HG02885 (cell line): ENCODE results near the gene IL20.
A peak's percentile ranks its signal among the peaks of the same experiment; 100 is the strongest.

Experiments
- ATAC-seq: cut with Tn5 transposase; IDR thresholded peaks from one replicate; pipeline ENCODE4 v1.9.1; 2021; ENCODE audit warnings: mild to moderate bottlenecking; ENCODE audit not compliant: unreplicated experiment, poor library complexity

The IL20 gene

GRCh38 chr1:206898089-206898914, 32.9 kb downstream of the IL20 start:
- ATAC-seq, result no peak

DNA sequence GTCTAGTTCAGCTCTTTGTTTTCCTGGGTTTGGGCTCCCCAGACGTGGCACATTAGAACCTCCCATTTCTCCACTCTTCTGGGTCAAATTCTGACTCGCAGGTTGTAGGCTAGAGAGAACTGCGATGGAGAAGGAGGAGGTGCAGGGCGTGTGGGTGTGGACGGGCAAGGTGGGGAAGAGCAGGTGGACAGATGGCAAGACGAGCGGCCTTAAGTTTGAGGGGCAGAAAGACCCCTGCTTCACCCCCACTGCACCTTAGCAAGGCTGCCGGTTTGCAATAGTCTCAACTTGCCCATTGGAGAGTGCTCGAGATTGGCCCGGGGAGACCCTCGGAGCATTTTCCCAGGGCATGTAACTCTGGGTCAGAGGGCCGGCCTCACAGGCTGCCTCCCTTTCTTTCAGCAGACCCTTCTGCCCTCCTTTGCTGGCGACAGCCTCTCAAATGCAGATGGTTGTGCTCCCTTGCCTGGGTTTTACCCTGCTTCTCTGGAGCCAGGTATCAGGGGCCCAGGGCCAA, 33.5 kb downstream of the IL20 start:
- ATAC-seq, result no peak

GRCh38 chr1:206899717-206900116, 34.3 kb downstream of the IL20 start:
- ATAC-seq, result no peak

DNA sequence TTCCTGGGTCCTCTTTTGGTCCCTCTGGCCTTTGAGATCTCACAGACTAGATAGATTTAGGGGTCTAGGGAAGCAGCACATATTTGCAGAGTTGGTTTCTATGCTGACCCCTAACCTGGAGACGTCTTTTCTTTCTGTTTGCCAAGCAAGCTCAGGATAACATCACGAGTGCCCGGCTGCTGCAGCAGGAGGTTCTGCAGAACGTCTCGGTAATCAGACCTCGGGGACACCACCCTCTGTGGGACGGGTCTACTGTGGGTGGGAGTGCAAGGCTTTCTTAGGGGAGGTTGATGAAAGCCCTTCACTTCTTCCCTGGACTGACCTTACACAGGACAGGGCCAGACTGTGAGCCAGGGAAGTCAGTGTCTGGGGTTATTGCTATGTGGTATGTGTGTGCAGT, 34.7 kb downstream of the IL20 start:
- no peak for ATAC-seq

- ATAC-seq, result no peak
These were observed 36.5 kb downstream of the IL20 start for GRCh38 chr1:206901944-206902343.

GRCh38 chr1:206902702-206903101, 37.3 kb downstream of the IL20 start:
- no peak for ATAC-seq

DNA sequence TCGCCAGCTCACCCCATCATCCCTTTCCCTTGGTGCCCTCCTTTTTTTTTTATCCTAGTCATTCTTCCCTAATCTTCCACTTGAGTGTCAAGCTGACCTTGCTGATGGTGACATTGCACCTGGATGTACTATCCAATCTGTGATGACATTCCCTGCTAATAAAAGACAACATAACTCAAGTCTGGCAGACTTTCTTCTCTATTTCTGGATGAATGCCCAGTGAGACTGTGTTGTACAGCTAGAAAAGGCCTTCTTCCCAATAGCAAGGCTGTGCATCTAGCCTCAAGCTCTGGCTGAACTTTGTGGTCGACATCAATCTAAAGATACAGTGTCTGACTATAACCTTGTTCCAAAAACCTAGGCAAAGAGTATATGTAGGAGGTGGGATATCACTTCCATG, 38.3 kb downstream of the IL20 start:
- no peak for ATAC-seq

DNA sequence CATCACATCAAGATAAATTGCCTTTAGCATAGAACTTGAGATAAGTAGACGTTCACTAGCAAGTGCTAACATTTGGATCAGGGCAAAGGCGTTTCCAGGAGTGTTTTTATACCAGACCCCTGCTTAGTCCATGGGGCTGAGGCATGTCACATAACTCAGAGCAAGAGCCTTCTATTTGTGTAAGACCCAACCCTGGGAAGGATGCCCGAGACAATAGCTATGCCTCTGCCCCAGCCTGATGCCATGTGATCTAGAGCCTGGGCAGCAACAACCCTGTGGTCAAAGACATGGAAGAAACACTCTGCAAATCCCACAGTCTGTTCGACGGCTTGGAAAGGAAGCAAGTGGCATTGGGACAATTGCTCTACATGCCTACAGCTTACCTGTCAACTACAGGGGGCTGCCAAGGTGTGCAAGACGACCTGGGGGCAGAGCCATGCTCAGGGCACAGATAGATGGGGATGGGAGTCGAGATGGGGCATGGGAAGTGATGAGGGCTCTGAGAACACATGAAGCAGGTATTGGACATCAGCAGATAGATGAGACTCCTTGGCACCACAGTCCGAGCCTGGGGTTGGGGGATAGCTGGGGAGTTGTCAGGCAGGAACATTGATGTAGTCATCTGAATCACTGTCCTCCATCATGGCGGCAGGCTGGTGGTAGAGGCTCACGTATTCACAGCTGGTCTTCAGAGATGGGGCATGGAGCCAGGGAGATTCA, 39.2 kb downstream of the IL20 start:
- ATAC-seq, result no peak

GRCh38 chr1:206905295-206906164, 40.1 kb downstream of the IL20 start:
- ATAC-seq, result peak; percentile 67

GRCh38 chr1:206907304-206907991, 42.0 kb downstream of the IL20 start:
- no peak for ATAC-seq

- no peak for ATAC-seq
These were observed 42.6 kb downstream of the IL20 start for GRCh38 chr1:206908038-206908437.

DNA sequence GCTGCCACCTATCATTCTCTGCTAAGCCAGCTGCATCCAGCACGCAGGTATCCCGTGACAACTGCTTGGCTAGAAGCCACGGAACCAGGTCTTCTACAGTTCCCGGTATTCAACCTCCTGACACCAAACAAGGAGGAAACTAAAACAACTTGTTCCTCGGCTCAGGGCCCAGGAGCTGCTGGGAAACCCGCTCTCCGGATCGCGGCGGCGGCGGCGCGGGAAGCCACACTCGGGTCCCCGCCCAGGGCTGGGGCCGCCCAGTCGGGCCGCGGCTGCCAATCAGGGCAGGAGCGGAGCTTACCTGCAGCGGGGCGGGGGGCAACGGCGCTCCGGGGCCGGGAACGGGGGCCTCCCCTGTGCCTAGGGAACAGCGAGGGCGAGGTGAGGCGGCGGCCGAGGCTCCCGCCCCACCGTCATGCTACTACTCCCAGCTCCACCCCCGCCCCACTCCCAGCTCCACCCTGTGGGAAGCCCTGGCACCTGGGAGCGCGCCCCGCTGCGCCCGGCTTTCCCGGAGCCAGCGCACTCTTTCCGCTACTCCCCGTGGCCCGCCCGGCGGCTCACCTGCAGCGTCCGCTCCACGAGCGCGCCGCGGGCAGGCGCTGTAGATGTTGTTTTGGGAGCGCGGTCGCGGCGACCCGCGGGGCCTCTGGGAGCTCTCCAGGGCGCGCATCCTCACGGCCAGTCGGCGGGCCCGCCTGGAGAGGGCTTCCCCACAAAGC, 43.9 kb downstream of the IL20 start:
- no peak for ATAC-seq

DNA sequence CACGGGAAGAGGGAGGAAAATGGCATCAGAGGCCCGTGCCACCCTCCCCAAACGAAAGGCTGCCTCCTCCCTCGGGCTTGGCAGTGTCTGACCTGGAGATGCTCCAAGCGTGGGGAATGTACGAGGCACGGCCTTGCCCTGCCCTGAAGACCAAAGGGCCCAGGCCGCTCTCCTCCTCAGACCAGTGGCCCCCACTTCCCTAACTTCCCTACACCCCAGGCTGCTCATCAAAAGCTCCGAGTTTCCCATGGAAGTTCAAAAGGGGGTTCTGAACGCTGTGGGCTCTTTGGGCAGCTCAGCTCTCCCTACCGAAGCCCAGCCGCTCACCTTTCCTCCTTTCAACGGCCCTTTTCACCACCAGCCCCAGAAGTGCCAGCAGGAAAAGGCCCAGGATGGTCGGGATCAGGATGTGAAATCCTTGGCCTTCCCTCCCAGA, 44.5 kb downstream of the IL20 start:
- no peak for ATAC-seq

DNA sequence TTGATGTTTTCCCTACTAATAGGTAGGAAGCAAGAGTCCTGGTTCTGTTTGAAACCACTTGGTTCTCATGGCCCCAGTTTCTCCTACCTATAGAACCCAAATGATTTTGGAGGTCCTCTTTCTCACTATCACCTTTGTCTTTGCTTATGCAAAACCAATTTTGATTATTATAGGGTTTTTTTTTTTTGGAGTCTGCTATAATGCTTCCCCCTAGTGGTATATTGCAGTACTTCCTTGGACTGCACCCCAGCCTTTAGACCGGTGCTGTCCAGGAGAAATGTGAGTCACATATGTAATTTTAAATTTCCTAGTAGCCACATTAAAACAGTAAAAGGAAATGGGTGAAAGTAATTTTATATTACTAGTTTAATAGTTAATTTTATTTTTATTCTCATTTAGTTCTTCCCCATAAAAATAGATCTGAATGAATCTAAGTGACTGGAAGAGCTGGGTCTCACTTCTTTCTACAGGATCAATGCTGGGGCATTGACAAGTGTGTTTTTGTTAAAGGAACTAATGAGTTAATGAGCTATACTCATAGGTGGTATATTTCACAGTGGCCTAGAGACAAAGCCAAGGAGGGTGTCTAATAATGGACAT, 45.7 kb downstream of the IL20 start:
- no peak for ATAC-seq

DNA sequence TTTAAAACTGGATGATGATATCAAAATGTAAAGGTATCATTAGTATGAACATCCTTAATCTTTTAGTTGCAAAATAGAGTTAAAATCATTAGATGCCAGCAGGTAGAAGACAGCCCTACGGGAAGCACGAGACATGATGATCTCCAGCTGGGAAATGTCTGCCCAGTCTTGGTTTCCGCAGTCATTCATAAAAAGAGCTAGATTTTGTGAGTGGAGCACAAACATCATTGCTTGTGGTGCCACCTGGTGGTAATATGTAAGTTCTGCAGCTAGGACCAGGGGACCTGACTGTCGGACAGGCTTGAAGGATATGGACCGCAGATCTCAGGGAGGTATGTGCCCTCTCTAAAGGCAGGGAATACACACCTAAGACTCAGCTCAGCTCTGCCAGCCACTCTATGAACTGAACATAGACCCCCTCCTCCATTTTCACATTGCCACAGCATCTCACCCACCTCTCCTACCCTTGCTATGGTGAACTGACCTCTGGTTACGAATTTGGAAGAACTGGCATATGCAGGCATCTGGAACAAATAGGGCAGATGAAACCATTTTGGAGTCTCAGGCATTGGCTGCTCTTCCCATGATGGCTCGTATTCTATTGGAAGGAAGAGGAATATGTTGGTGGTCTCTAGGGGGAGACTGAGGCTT, 47.1 kb downstream of the IL20 start:
- no peak for ATAC-seq

GRCh38 chr1:206913766-206914537, 48.5 kb downstream of the IL20 start:
- no peak for ATAC-seq

DNA sequence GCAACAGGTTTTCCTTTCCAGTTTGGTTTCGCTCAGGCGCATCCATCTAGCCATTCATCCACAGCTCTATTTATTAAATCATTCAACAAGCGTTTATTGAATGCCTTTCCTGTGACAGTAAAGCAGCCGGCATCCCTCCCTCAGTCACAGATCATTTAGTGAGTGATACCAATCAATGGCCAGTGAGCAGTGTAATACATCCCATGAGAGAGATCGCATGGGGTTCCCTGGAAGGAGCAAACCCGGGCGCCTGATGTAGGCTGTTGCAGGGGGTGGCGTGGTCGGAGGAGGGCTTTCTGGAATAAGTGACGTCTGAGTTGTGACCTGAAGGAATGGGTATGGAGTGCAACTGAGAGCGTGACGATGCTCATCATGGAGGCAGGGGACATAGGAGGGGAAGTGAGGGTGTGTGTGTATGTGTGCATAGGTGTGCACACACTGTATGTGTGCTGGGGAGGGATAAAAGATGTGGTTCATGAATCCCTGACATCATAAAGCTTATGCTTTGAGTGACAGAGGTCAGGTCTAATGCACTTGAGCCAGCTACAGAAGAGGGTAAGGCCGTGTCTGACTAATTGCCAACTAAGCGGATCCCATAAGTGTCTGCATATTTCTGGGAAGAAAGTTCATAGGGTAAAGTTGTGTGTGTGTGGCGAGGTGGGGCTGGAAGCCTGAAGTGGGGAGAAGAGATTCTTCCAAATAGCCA, 49.8 kb downstream of the IL20 start:
- no peak for ATAC-seq
